K562 (cell line): ENCODE measurements around the gene BCAS4. TPM values are rescaled to one million over a fixed set of nuclear protein-coding genes. Genes with fewer than 3 reads are reported as not detected.

Source experiments
- ATAC-seq: fragments of 200-7000 bp; cut with Tn5 transposase; 3 replicates; pipeline ENCODE4 v1.9.1; 2020; ENCODE audit warnings: moderate library complexity
- BruUV-seq: library from RNA; stranded (reverse); fragments of 400-500 nt; replicated peaks from 2 replicates; lab custom pipeline; 2021; lab: Mats Ljungman, UMichigan
- CTCF ChIA-PET: fragments of 300-600 bp; formaldehyde crosslinking; extraction: SDS; loops from one replicate; lab custom pipeline; 2021; ENCODE audit warnings: low intra/inter-chr PET ratio; lab: Yijun Ruan, JAX
- POLR2A ChIA-PET: fragments of 300-600, 350-650 bp; sonication (Branson Sonifier 250); formaldehyde crosslinking; extraction: SDS; loops from one replicate; lab custom pipeline; 2021; ENCODE audit warnings: antibody characterized with exemption, inconsistent platforms; lab: Yijun Ruan, JAX
- DNase-seq, 4 experiments: peaks; one replicate each; pipeline versions ENCODE4 v3.0.0 to v3.0.0-alpha.2; 2011 to 2018; ENCODE audit warnings: low spot score in 3 of 4, mixed read lengths in 3 of 4; ENCODE audit errors: extremely low read depth in 1 of 4
- FAIRE-seq: peaks from 2 replicates; lab custom pipeline; 2011; peaks lifted over from hg19 to GRCh38; lab: Jason Lieb, UNC
- H2AFZ ChIP-seq: 2 replicates; pipeline ENCODE4 v1.6.0; 2011; ENCODE audit warnings: low read depth, low read length, control low read depth, inconsistent platforms
- H3K27ac ChIP-seq: fragments of 200-600 bp; 3 replicates; pipeline ENCODE4 v1.8.0; 2011; ENCODE audit warnings: low read depth, mild to moderate bottlenecking, control low read depth, inconsistent platforms, low read length, moderate library complexity, mixed read lengths; ENCODE audit errors: extremely low read depth
- H3K27me3 ChIP-seq, 2 experiments: fragments of 300-600 bp in 1 of 2; 2 replicates in 1 of 2; 3 replicates in 1 of 2; pipeline versions ENCODE4 v1.6.0 to v1.8.0; 2011; ENCODE audit warnings: inconsistent platforms in 2 of 2, low read length in 2 of 2, mild to moderate bottlenecking in 1 of 2, mixed read lengths in 1 of 2, moderate library complexity in 1 of 2; ENCODE audit not compliant: control insufficient read depth in 2 of 2, insufficient read depth in 2 of 2
- H3K36me3 ChIP-seq: fragments of 300-600 bp; 3 replicates; pipeline ENCODE4 v1.8.0; 2011; ENCODE audit warnings: mild to moderate bottlenecking, low read length, inconsistent platforms; ENCODE audit not compliant: control insufficient read depth, insufficient read depth
- H3K4me1 ChIP-seq, 2 experiments: fragments of 200-600 bp in 1 of 2; replicated peaks in 1 of 2; 2 replicates in 1 of 2; 3 replicates in 1 of 2; pipeline versions ENCODE4 v1.5.1 to v1.8.0; 2011; ENCODE audit warnings: inconsistent platforms in 2 of 2, low read length in 2 of 2, mild to moderate bottlenecking in 1 of 2, mixed read lengths in 1 of 2, moderate library complexity in 1 of 2; ENCODE audit not compliant: control insufficient read depth in 2 of 2, insufficient read depth in 2 of 2
- H3K4me2 ChIP-seq: 2 replicates; pipeline ENCODE4 v1.6.1; 2011; ENCODE audit warnings: low read length, control low read depth, inconsistent platforms, mixed read lengths; ENCODE audit not compliant: insufficient read depth
- H3K4me3 ChIP-seq: fragments of 200-600 bp; sonication (generic), shearing (Covaris generic); 2 replicates; pipeline ENCODE4 v1.5.1; 2016; ENCODE audit warnings: control low read depth, inconsistent platforms
- H3K79me2 ChIP-seq: fragments of 200-600 bp; 3 replicates; pipeline ENCODE4 v1.8.0; 2011; ENCODE audit warnings: low read length, inconsistent platforms; ENCODE audit not compliant: control insufficient read depth, insufficient read depth
- H3K9ac ChIP-seq, 2 experiments: 2 replicates each; pipeline versions ENCODE4 v1.6.0 to v1.6.1; 2011; ENCODE audit warnings: low read depth in 2 of 2, low read length in 2 of 2, control low read depth in 1 of 2, inconsistent platforms in 1 of 2, mild to moderate bottlenecking in 1 of 2, mixed read lengths in 1 of 2; ENCODE audit not compliant: insufficient read depth in 1 of 2
- H3K9me1 ChIP-seq: one replicate; pipeline ENCODE4 v1.6.0; 2011; ENCODE audit warnings: inconsistent platforms, mild to moderate bottlenecking, low read length, moderate library complexity; ENCODE audit not compliant: control insufficient read depth, insufficient read depth
- H3K9me3 ChIP-seq: replicated peaks from 2 replicates; pipeline ENCODE4 v1.5.1; 2011; ENCODE audit warnings: low read depth, low read length, inconsistent platforms; ENCODE audit not compliant: control insufficient read depth, insufficient read depth
- H4K20me1 ChIP-seq: replicated peaks from 2 replicates; pipeline ENCODE4 v1.6.1; 2011; ENCODE audit warnings: low read length, inconsistent platforms, mixed read lengths; ENCODE audit not compliant: control insufficient read depth, insufficient read depth
- ERF ChIP-seq: fragments of 450-650 bp; formaldehyde crosslinking; IDR thresholded peaks from 2 replicates; pipeline ENCODE4 v1.4.0; 2020; ENCODE audit warnings: mild to moderate bottlenecking, mixed read lengths
- FOXJ3 ChIP-seq: sonication (generic); formaldehyde crosslinking; IDR thresholded peaks from 2 replicates; pipeline ENCODE4 v1.4.0; 2020; ENCODE audit warnings: mild to moderate bottlenecking, missing genetic modification reagents
- HDAC1 ChIP-seq, 2 experiments: fragments of 450-650 bp; IDR thresholded peaks; 2 replicates each; pipeline ENCODE4 v1.6.1; 2016 to 2017; ENCODE audit warnings: inconsistent platforms in 1 of 2, mild to moderate bottlenecking in 1 of 2, moderate library complexity in 1 of 2
- NUFIP1 ChIP-seq: fragments of 450-650 bp; IDR thresholded peaks from 2 replicates; pipeline ENCODE4 v1.6.1; 2018; ENCODE audit not compliant: partially characterized antibody
- STAT5B ChIP-seq: fragments of 250-450 bp; sonication (Bioruptor Pico); IDR thresholded peaks from 2 replicates; pipeline ENCODE4 v1.8.0; 2021; ENCODE audit warnings: mild to moderate bottlenecking, inconsistent platforms
- ZFP36 ChIP-seq: fragments of 150-350 bp; IDR thresholded peaks from 2 replicates; pipeline ENCODE4 v1.6.1; 2018; ENCODE audit warnings: low read length, low read depth; ENCODE audit not compliant: partially characterized antibody
- ZNF12 ChIP-seq: sonication (generic); formaldehyde crosslinking; IDR thresholded peaks from 2 replicates; pipeline ENCODE4 v1.4.0; 2020; ENCODE audit warnings: mild to moderate bottlenecking, missing genetic modification reagents
- ZNF584 ChIP-seq: fragments of 200-800 bp; sonication (Bioruptor generic); IDR thresholded peaks from 2 replicates; pipeline ENCODE4 v1.6.1; 2016; ENCODE audit warnings: low read depth, mild to moderate bottlenecking, missing genetic modification characterization, missing compliant biosample characterization
- WGBS: fragments of 100-300 bp; shearing (Covaris generic); methylation state at CpG from one replicate; pipeline ENCODE4 v1.1.6; 2016; ENCODE audit warnings: low coverage, mixed read lengths; ENCODE audit not compliant: insufficient coverage; ENCODE audit errors: missing lambda C conversion rate; 5-methylcytosine and 5-hydroxymethylcytosine counted together
- in situ Hi-C: fragments of 300-500 bp; cut with MboI; formaldehyde crosslinking; loops from 4 replicates; pipeline ENCODE4 v1.15.0; 2018; ENCODE audit warnings: inconsistent platforms, mixed read lengths
- intact Hi-C: fragments of 100-400 bp; cut with micrococcal nuclease; formaldehyde crosslinking; loops from 2 replicates; pipeline ENCODE4 v1.14.2; 2022
- polyA plus RNA-seq, 8 experiments: library from polyadenylated mRNA; depleted of rRNA in 4 of 8; stranded (reverse) in 5 of 8; unstranded in 3 of 8; fragments of >200 nt; fragmentation: Nextera tagmentation in 2 of 8; fragmentation: Illumina TruSeq in 1 of 8; extraction: Ambion mirVana in 2 of 8; extraction: Trizol in 1 of 8; gene quantifications; 2 replicates each; pipeline versions ENCODE4 v1.2.1 to v1.2.3, GENCODE V29; 2011 to 2014; ENCODE audit warnings: inconsistent platforms in 1 of 8, missing spikeins in 1 of 8
- total RNA-seq, 7 experiments: library from RNA; depleted of rRNA in 6 of 7; stranded (reverse); fragments of >200 nt in 6 of 7; fragmentation: Illumina TruSeq in 2 of 7; extraction: Trizol in 2 of 7; gene quantifications; 2 replicates each; pipeline versions ENCODE4 v1.2.1 to v1.2.3, GENCODE V29; 2011 to 2021; ENCODE audit warnings: low replicate concordance in 1 of 7
- TF ChIP-seq, protein P1 (sequence below): fragments of 250-450 bp; sonication (Bioruptor Pico); IDR thresholded peaks from 2 replicates; pipeline ENCODE4 v1.5.0; 2021; ENCODE audit warnings: mild to moderate bottlenecking, moderate library complexity
- TF ChIP-seq, protein P2 (sequence below): fragments of 250-450 bp; sonication (Bioruptor Pico); IDR thresholded peaks from 2 replicates; pipeline ENCODE4 v1.4.0; 2020
- TF ChIP-seq, protein P3 (sequence below), 2 experiments: IDR thresholded peaks; 2 replicates each; pipeline ENCODE4 v1.6.1; 2011; ENCODE audit warnings: borderline replicate concordance in 1 of 2, control low read depth in 1 of 2, low read depth in 1 of 2, low read length in 1 of 2, mild to moderate bottlenecking in 1 of 2, mixed read lengths in 1 of 2, moderate library complexity in 1 of 2; ENCODE audit not compliant: insufficient read depth in 1 of 2, insufficient read length in 1 of 2, poor library complexity in 1 of 2, severe bottlenecking in 1 of 2; ENCODE audit errors: extremely low read depth in 1 of 2

The BCAS4 gene
- total and polyA plus RNA-seq, 9 of the 15 experiments (the other 6 are each of a cell fraction or from before 2014, with no cell fraction given) = 0.15 to 2.3 (median 0.47) TPM

DNA sequence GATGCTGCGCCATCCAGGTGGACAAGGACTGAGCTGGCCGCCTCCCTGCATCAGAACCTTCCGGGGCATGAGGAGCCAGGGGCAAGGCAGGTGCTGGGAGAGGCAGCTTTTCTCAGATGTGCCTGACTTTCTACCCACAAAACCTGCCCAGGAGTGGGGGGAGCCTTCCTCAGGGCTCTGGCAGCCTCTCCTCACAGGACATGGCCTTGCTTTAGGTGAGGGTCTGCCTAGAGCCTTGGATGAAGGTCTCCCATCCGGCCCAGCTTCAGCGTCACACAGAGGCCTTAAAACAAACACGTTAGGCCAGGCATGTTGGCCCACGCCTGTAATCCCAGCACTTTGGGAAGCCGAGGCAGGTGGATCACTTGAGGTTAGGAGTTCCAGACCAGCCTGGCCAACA lies 7.4 kb downstream of the BCAS4 start:
- no peak overlapping the region for H3K4me3 ChIP-seq
- H3K36me3 ChIP-seq = no peaks in the 10 kb centered on the region
- intact Hi-C loops = no loop called here
- no peaks in the 10 kb centered on the region; the same call in 1 of the 2 replicates for H4K20me1 ChIP-seq
- H3K9ac ChIP-seq = no peak overlapping the region; a peak in 1 of 4 replicates
- no peak overlapping the region for H3K27ac ChIP-seq
- no TSS peak for BruUV-seq
- H3K4me1 ChIP-seq = peaks cover 0 to 8% of the 10 kb centered on the region in 2 experiments; a peak in 4 of 5 replicates
- ChIA-PET CTCF (no interaction called here), POLR2A (no interaction called here)
- no peak overlapping the region for H2AFZ ChIP-seq
- in situ Hi-C loops = no loop called here
- FAIRE-seq (no peak), ATAC-seq (no peak), DNase-seq (no peak)
- no peaks in the 10 kb centered on the region for H3K79me2 ChIP-seq
- 29% methylated on average over 8 of the region's 8 CpGs for WGBS
- H3K9me1 ChIP-seq = no peaks in the 10 kb centered on the region
- no peak overlapping the region for H3K4me2 ChIP-seq
- TF ChIP-seq NUFIP1 (no peak), FOXJ3 (CRISPR knock-in tag) (no peak), ERF (CRISPR knock-in tag) (no peak), STAT5B (CRISPR knock-in tag) (no peak), HDAC1 (IDR thresholded peaks at IDR 0.05) (no peak), ZFP36 (no peak), ZNF12 (CRISPR knock-in tag) (no peak), ZNF584 (CRISPR knock-in tag) (no peak)
- TF ChIP-seq, protein P1, sequence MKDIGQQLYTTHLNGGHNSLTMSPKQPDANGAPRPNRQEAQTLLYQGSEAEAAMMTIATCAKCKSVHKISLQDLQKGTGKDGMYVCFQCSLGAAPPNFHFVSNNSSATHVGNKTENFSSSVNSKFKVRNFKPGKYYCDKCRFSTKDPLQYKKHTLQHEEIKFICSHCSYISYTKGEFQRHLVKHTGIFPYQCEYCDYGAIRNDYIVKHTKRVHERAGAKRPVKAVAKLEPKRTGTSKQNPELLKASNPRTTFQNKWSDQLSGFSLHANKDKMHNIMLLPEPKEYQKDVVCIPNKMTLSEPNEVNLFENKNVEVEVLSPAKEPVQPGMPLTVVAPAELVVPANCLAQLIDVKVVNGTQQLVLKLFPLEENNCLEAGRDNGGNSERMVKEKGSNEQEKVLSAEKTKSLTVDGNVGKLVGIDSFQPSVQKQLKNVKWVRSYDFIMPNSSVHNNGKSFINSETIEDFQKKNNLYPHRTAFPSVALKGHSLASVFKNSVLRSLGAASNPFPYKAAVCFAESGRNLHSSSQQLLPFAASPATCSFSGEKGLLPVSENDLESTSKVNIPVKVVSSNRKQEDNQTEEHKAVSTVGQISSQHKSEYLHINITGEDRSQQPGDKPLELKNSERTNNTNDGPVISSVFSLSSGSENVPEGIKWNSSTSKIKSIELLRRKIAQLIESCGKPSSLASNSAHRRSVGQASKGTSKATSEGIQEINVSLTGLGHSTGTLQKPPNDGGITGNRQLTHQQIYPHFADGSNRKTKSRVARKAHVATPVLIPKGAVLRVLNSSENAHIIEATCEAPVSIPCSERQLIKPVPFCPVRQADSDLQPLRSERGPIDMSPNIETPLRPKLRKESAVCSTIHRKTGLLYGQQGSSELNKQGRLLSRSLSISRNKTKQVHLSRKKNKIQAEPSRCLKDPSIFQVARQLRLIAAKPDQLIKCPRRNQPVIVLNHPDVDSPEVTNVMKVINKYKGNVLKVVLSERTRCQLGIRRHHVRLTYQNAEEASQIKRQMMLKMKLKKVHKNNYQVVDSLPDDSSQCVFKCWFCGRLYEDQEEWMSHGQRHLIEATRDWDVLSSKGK (CRISPR knock-in tag) = no peak
- TF ChIP-seq, protein P2, sequence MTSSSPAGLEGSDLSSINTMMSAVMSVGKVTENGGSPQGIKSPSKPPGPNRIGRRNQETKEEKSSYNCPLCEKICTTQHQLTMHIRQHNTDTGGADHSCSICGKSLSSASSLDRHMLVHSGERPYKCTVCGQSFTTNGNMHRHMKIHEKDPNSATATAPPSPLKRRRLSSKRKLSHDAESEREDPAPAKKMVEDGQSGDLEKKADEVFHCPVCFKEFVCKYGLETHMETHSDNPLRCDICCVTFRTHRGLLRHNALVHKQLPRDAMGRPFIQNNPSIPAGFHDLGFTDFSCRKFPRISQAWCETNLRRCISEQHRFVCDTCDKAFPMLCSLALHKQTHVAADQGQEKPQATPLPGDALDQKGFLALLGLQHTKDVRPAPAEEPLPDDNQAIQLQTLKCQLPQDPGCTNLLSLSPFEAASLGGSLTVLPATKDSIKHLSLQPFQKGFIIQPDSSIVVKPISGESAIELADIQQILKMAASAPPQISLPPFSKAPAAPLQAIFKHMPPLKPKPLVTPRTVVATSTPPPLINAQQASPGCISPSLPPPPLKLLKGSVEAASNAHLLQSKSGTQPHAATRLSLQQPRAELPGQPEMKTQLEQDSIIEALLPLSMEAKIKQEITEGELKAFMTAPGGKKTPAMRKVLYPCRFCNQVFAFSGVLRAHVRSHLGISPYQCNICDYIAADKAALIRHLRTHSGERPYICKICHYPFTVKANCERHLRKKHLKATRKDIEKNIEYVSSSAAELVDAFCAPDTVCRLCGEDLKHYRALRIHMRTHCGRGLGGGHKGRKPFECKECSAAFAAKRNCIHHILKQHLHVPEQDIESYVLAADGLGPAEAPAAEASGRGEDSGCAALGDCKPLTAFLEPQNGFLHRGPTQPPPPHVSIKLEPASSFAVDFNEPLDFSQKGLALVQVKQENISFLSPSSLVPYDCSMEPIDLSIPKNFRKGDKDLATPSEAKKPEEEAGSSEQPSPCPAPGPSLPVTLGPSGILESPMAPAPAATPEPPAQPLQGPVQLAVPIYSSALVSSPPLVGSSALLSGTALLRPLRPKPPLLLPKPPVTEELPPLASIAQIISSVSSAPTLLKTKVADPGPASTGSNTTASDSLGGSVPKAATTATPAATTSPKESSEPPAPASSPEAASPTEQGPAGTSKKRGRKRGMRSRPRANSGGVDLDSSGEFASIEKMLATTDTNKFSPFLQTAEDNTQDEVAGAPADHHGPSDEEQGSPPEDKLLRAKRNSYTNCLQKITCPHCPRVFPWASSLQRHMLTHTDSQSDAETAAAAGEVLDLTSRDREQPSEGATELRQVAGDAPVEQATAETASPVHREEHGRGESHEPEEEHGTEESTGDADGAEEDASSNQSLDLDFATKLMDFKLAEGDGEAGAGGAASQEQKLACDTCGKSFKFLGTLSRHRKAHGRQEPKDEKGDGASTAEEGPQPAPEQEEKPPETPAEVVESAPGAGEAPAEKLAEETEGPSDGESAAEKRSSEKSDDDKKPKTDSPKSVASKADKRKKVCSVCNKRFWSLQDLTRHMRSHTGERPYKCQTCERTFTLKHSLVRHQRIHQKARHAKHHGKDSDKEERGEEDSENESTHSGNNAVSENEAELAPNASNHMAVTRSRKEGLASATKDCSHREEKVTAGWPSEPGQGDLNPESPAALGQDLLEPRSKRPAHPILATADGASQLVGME (CRISPR knock-in tag) = no peak
- TF ChIP-seq, protein P3, sequence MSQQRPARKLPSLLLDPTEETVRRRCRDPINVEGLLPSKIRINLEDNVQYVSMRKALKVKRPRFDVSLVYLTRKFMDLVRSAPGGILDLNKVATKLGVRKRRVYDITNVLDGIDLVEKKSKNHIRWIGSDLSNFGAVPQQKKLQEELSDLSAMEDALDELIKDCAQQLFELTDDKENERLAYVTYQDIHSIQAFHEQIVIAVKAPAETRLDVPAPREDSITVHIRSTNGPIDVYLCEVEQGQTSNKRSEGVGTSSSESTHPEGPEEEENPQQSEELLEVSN (IDR thresholded peaks at IDR 0.05; ENCODE audit: borderline replicate concordance in 1 of 2, extremely low read depth in 1 of 2, insufficient read depth in 1 of 2, insufficient read length in 1 of 2, low read depth in 1 of 2, low read length in 1 of 2, poor library complexity in 1 of 2, severe bottlenecking in 1 of 2) = no peak
- H3K9me3 ChIP-seq = no peaks in the 10 kb centered on the region
- H3K27me3 ChIP-seq = peaks cover 6 to 25% of the 10 kb centered on the region in 2 experiments; a peak in 3 of 5 replicates
